CD8-positive, alpha-beta memory T cell (primary cell): ENCODE data around the gene EEIG2. TPM values are rescaled to one million over a fixed set of nuclear protein-coding genes. Genes with fewer than 3 reads are reported as not detected.
"Not testable (repeated sequence)": the region's sequence is repeated elsewhere in the genome, so short reads cannot be mapped to it uniquely, and the experiment has no call there.

ENCODE experiments used
- CTCF ChIA-PET: fragments of 350-600 bp; sonication (Branson Sonifier 250); formaldehyde crosslinking; loops from one replicate; lab custom pipeline; 2021; ENCODE audit warnings: antibody characterized with exemption; lab: Charles Lee
- POLR2A ChIA-PET: fragments of 350-600 bp; sonication (Branson Sonifier 250); formaldehyde crosslinking; loops from one replicate; lab custom pipeline; 2021; ENCODE audit warnings: antibody characterized with exemption; lab: Charles Lee
- DNase-seq, 5 donors: peaks; one replicate each; pipeline versions ENCODE4 v3.0.0 to v3.0.0-alpha.2; 2020 to 2022; ENCODE audit warnings: mixed read lengths in 1 of 5
- H3K27ac ChIP-seq: one replicate; pipeline ENCODE4 v1.7.0; 2013; ENCODE audit warnings: low read depth, mild to moderate bottlenecking, low read length, moderate library complexity
- H3K27me3 ChIP-seq: 2 replicates; pipeline ENCODE4 v1.7.0; 2013; ENCODE audit warnings: low read length, mild to moderate bottlenecking; ENCODE audit not compliant: insufficient read depth, poor library complexity, severe bottlenecking
- H3K36me3 ChIP-seq: 2 replicates; pipeline ENCODE4 v1.7.0; 2013; ENCODE audit warnings: mild to moderate bottlenecking, low read length, moderate library complexity; ENCODE audit not compliant: insufficient read depth
- H3K4me1 ChIP-seq: 2 replicates; pipeline ENCODE4 v1.7.0; 2013; ENCODE audit warnings: mild to moderate bottlenecking, low read length, moderate library complexity; ENCODE audit not compliant: insufficient read depth
- H3K4me3 ChIP-seq: 2 replicates; pipeline ENCODE4 v1.7.0; 2013; ENCODE audit warnings: mild to moderate bottlenecking, low read length
- H3K9me3 ChIP-seq: 2 replicates; pipeline ENCODE4 v1.7.0; 2013; ENCODE audit warnings: mild to moderate bottlenecking, low read length
- H3K27ac Mint-ChIP-seq, 8 donors: one replicate each; pipeline ENCODE4 v1.8.0; 2020 to 2021; ENCODE audit warnings: mixed read lengths in 8 of 8, mild to moderate bottlenecking in 6 of 8, inconsistent platforms in 3 of 8, moderate library complexity in 3 of 8
- H3K27me3 Mint-ChIP-seq, 2 donors: one replicate each; pipeline ENCODE4 v1.8.0; 2020 to 2021; ENCODE audit warnings: mixed read lengths in 2 of 2, mild to moderate bottlenecking in 1 of 2, moderate library complexity in 1 of 2
- H3K36me3 Mint-ChIP-seq, 3 donors: one replicate each; pipeline ENCODE4 v1.8.0; 2020 to 2021; ENCODE audit warnings: mixed read lengths in 3 of 3, inconsistent platforms in 1 of 3, mild to moderate bottlenecking in 1 of 3
- H3K4me1 Mint-ChIP-seq, 3 donors: one replicate each; pipeline ENCODE4 v1.8.0; 2020 to 2021; ENCODE audit warnings: mixed read lengths in 3 of 3, inconsistent platforms in 1 of 3, mild to moderate bottlenecking in 1 of 3
- H3K4me3 Mint-ChIP-seq, 7 donors: one replicate each; pipeline ENCODE4 v1.8.0; 2020 to 2021; ENCODE audit warnings: mixed read lengths in 7 of 7, mild to moderate bottlenecking in 6 of 7, moderate library complexity in 4 of 7, inconsistent platforms in 2 of 7
- H3K9me3 Mint-ChIP-seq, 5 donors: one replicate each; pipeline ENCODE4 v1.8.0; 2020 to 2022; ENCODE audit warnings: mixed read lengths in 5 of 5, mild to moderate bottlenecking in 3 of 5, moderate library complexity in 2 of 5, inconsistent platforms in 1 of 5
- polyA plus RNA-seq: library from polyadenylated mRNA; unstranded; fragments of 300-500 nt; fragmentation: Illumina TruSeq; gene quantifications from one replicate; pipeline ENCODE4 v1.2.3, GENCODE V29; 2021
- total RNA-seq, 2 experiments: library from RNA; stranded (reverse); gene quantifications; one replicate each; pipeline ENCODE4 v1.2.3, GENCODE V29; 2021

Gene EEIG2
- total RNA-seq (10 to 100 TPM; 19.4 to 21.0 TPM), polyA plus RNA-seq (2.1 TPM)

- peak; percentile 82 to 91 (median 89) for DNase-seq
- no peaks in the 10 kb centered on the region for H3K9me3 Mint-ChIP-seq
Measured at GRCh38 chr1:108559215-108560186, at the start of gene EEIG2. Gene EEIG2, plus strand, starts transcription at chr1:108560100. Its CDS starts 329 bp downstream, at chr1:108560429.

GRCh38 chr1:108511764-108512163, 48.1 kb upstream of the EEIG2 start:
- Histone ChIP-seq H3K36me3 (no peaks in the 10 kb centered on the region), H3K4me1 (no peaks in the 10 kb centered on the region), H3K27ac (no peak overlapping the region), H3K4me3 (no peak overlapping the region), H3K27me3 (no peaks in the 10 kb centered on the region), H3K9me3 (no peaks in the 10 kb centered on the region)
- ChIA-PET CTCF (interaction anchor here (1.4 to 4.2 kb wide), 6 partner anchors 49 to 387 kb away, joined by 4 to 78 read pairs (median 10); partner anchors contain the start of gene EEIG2), POLR2A (interaction anchor here (1.7 kb wide), 1 partner anchor 132 kb away, joined by 7 read pairs; no protein-coding TSS in a partner anchor)
- Mint-ChIP-seq H3K27ac (no peak overlapping the region), H3K4me3 (no peak overlapping the region), H3K36me3 (no peaks in the 10 kb centered on the region), H3K4me1 (no peaks in the 10 kb centered on the region), H3K27me3 (peaks cover 2 to 7% of the 10 kb centered on the region in 2 donors), H3K9me3 (no peaks in the 10 kb centered on the region)
- no peak for DNase-seq

More at GRCh38 chr1:108559215-108560186, at the start of gene EEIG2:
- Histone ChIP-seq H3K4me1 (peaks cover 28% of the 10 kb centered on the region), H3K9me3 (no peaks in the 10 kb centered on the region), H3K27me3 (no peaks in the 10 kb centered on the region), H3K36me3 (no peaks in the 10 kb centered on the region), H3K4me3 (peak within 1 kb of the TSS; percentile 61), H3K27ac (peak within 1 kb of the TSS; percentile 44)
- Mint-ChIP-seq H3K27ac (peak within 1 kb of the TSS; percentile 81 to 99 (median 94)), H3K4me1 (peaks cover 34 to 45% (median 40%) of the 10 kb centered on the region in 3 donors), H3K4me3 (peak within 1 kb of the TSS; percentile 91 to 98 (median 95)), H3K36me3 (peaks cover 0 to 4% (median 0%) of the 10 kb centered on the region in 3 donors), H3K27me3 (no peaks in the 10 kb centered on the region)
- ChIA-PET CTCF (interaction anchor here (0.7 to 4.7 kb wide), 27 partner anchors 8 to 359 kb away, joined by 3 to 90 read pairs (median 4); partner anchors contain the start of genes HENMT1, PRPF38B and SLC25A24), POLR2A (interaction anchor here (0.6 to 4.3 kb wide), 8 partner anchors 10 to 1909 kb away, joined by 3 to 37 read pairs (median 6); partner anchors contain the start of genes HENMT1, PRPF38B, SLC25A24 and WDR47)

- CTCF ChIA-PET, result interaction anchor here (0.8 to 4.2 kb wide), 13 partner anchors 10 to 386 kb away, joined by 3 to 78 read pairs (median 4); partner anchors contain the start of genes EEIG2 and PRPF38B
Measured at GRCh38 chr1:108512239-108513043, 47.5 kb upstream of the EEIG2 start.

GRCh38 chr1:108513044-108513415, 46.9 kb upstream of the EEIG2 start:
- DNase-seq, result no peak
- Histone ChIP-seq H3K9me3 (no peaks in the 10 kb centered on the region), H3K4me1 (no peaks in the 10 kb centered on the region), H3K27ac (no peak overlapping the region), H3K36me3 (no peaks in the 10 kb centered on the region), H3K4me3 (no peak overlapping the region), H3K27me3 (no peaks in the 10 kb centered on the region)
- H3K36me3 Mint-ChIP-seq, result no peaks in the 10 kb centered on the region
- H3K27ac Mint-ChIP-seq, result no peak overlapping the region
- CTCF ChIA-PET, result interaction anchor here (0.8 to 4.2 kb wide), 13 partner anchors 9 to 386 kb away, joined by 3 to 78 read pairs (median 4); partner anchors contain the start of genes EEIG2 and PRPF38B
- no peaks in the 10 kb centered on the region for H3K4me1 Mint-ChIP-seq
- H3K4me3 Mint-ChIP-seq, result no peak overlapping the region
- H3K9me3 Mint-ChIP-seq, result no peaks in the 10 kb centered on the region
- peaks cover 2 to 3% of the 10 kb centered on the region in 2 donors for H3K27me3 Mint-ChIP-seq
- POLR2A ChIA-PET, result interaction anchor here (0.8 to 1.7 kb wide), 3 partner anchors 48 to 180 kb away, joined by 3 to 7 read pairs (median 3); no protein-coding TSS in a partner anchor

More at GRCh38 chr1:108512239-108513043, 47.5 kb upstream of the EEIG2 start:
- no peaks in the 10 kb centered on the region for H3K4me1 Mint-ChIP-seq
- DNase-seq, result peak in 2 of 5 donors; percentile 37 to 48
- H3K27me3 Mint-ChIP-seq, result peaks cover 2 to 7% of the 10 kb centered on the region in 2 donors
- POLR2A ChIA-PET, result interaction anchor here (0.8 to 1.7 kb wide), 3 partner anchors 49 to 180 kb away, joined by 3 to 7 read pairs (median 3); no protein-coding TSS in a partner anchor
- Histone ChIP-seq H3K36me3 (no peaks in the 10 kb centered on the region), H3K4me3 (no peak overlapping the region), H3K4me1 (no peaks in the 10 kb centered on the region), H3K27me3 (no peaks in the 10 kb centered on the region), H3K27ac (no peak overlapping the region), H3K9me3 (no peaks in the 10 kb centered on the region)
- no peaks in the 10 kb centered on the region for H3K9me3 Mint-ChIP-seq
- no peak overlapping the region for H3K27ac Mint-ChIP-seq
- H3K36me3 Mint-ChIP-seq, result no peaks in the 10 kb centered on the region
- H3K4me3 Mint-ChIP-seq, result no peak overlapping the region

- DNase-seq, H3K4me1 Mint-ChIP-seq, H3K4me1 ChIP-seq, H3K36me3 Mint-ChIP-seq, H3K4me3 ChIP-seq, H3K27me3 Mint-ChIP-seq, H3K27ac ChIP-seq, POLR2A ChIA-PET, H3K27me3 ChIP-seq, H3K9me3 ChIP-seq, H3K9me3 Mint-ChIP-seq, H3K36me3 ChIP-seq, H3K4me3 Mint-ChIP-seq: not testable (repeated sequence)
- CTCF ChIA-PET, result interaction anchor here (1.0 to 1.2 kb wide), 2 partner anchors 12 to 47 kb away, joined by 3 read pairs; partner anchors contain the start of gene EEIG2
- H3K27ac Mint-ChIP-seq, result peak overlapping the region in 1 of 8 donors; percentile 1
Measured at GRCh38 chr1:108513914-108514313, 46.0 kb upstream of the EEIG2 start.

GRCh38 chr1:108517301-108517897, 42.5 kb upstream of the EEIG2 start:
- H3K36me3 Mint-ChIP-seq, result not testable (repeated sequence)

GRCh38 chr1:108521990-108522393, 37.9 kb upstream of the EEIG2 start:
- no peaks in the 10 kb centered on the region for H3K4me1 Mint-ChIP-seq
- H3K27ac ChIP-seq, result no peak overlapping the region
- H3K4me1 ChIP-seq, result no peaks in the 10 kb centered on the region
- H3K27me3 Mint-ChIP-seq, result peaks cover 12 to 37% of the 10 kb centered on the region in 2 donors
- POLR2A ChIA-PET, result no interaction called here
- DNase-seq, result no peak
- H3K27me3 ChIP-seq, result no peaks in the 10 kb centered on the region
- CTCF ChIA-PET, result interaction anchor here (1.5 to 2.1 kb wide), 2 partner anchors 9 to 38 kb away, joined by 3 to 11 read pairs; partner anchors contain the start of gene EEIG2
- no peak overlapping the region for H3K27ac Mint-ChIP-seq
- peaks cover 0 to 3% (median 0%) of the 10 kb centered on the region in 5 donors for H3K9me3 Mint-ChIP-seq
- no peak overlapping the region for H3K4me3 Mint-ChIP-seq
- no peak overlapping the region for H3K4me3 ChIP-seq
- no peaks in the 10 kb centered on the region for H3K36me3 ChIP-seq
- H3K9me3 ChIP-seq, result no peaks in the 10 kb centered on the region
- peaks cover 0 to 2% (median 0%) of the 10 kb centered on the region in 3 donors for H3K36me3 Mint-ChIP-seq

More at GRCh38 chr1:108517301-108517897, 42.5 kb upstream of the EEIG2 start:
- POLR2A ChIA-PET, H3K9me3 Mint-ChIP-seq, H3K27ac ChIP-seq, H3K4me1 Mint-ChIP-seq, H3K9me3 ChIP-seq, H3K4me3 ChIP-seq, CTCF ChIA-PET, H3K27ac Mint-ChIP-seq, H3K4me1 ChIP-seq, DNase-seq, H3K36me3 ChIP-seq, H3K27me3 ChIP-seq, H3K4me3 Mint-ChIP-seq: not testable (repeated sequence)
- peaks cover 3 to 17% of the 10 kb centered on the region in 2 donors for H3K27me3 Mint-ChIP-seq
